H1 (cell line): ENCODE measurements around the gene PER2. TPM values are rescaled to one million over a fixed set of nuclear protein-coding genes. Genes with fewer than 3 reads are reported as not detected.

Source experiments
- CEBPB ChIP-seq: IDR thresholded peaks from 2 replicates; pipeline ENCODE4 v1.6.1; 2012; ENCODE audit warnings: low read depth, low read length
- CTBP2 ChIP-seq: IDR thresholded peaks from 2 replicates; pipeline ENCODE4 v1.7.0; 2011; ENCODE audit warnings: borderline replicate concordance, mild to moderate bottlenecking, moderate library complexity, mixed read lengths, low read length; ENCODE audit not compliant: insufficient read depth, insufficient read length
- KDM4A ChIP-seq: IDR thresholded peaks from one replicate; pipeline ENCODE4 v1.7.1; 2012; ENCODE audit warnings: low read depth, mild to moderate bottlenecking, moderate library complexity, low read length, inconsistent platforms; ENCODE audit not compliant: severe bottlenecking
- SIRT6 ChIP-seq: IDR thresholded peaks from one replicate; pipeline ENCODE4 v1.7.1; 2012; ENCODE audit warnings: low read length, inconsistent platforms
- SIX5 ChIP-seq: IDR thresholded peaks from 2 replicates; pipeline ENCODE4 v1.6.1; 2011; ENCODE audit warnings: mild to moderate bottlenecking, low read depth, low read length
- polyA plus RNA-seq, 7 experiments: library from polyadenylated mRNA; depleted of rRNA in 3 of 7; stranded (reverse) in 5 of 7; unstranded in 2 of 7; fragments of >200 nt in 5 of 7; fragments of 200-250 nt in 2 of 7; gene quantifications; 1 replicate in 5 of 7; 2 replicates in 1 of 7; 4 replicates in 1 of 7; pipeline versions ENCODE4 v1.2.1 to v1.2.3, GENCODE V29; 2011 to 2013; ENCODE audit warnings: missing spikeins in 2 of 7, mixed read lengths in 2 of 7
- total RNA-seq: library from RNA; stranded (reverse); fragmentation: NEBNext Ultra II Directional; extraction: Animal tissue kit (Norgen Biotek cat#: 25700); gene quantifications from 2 replicates; pipeline ENCODE4 v1.2.1, GENCODE V29; 2021
- TF ChIP-seq, protein P1 (sequence below): fragments of 300-600 bp; sonication (generic); IDR thresholded peaks from 2 replicates; pipeline ENCODE4 v1.7.1; 2012; ENCODE audit warnings: low read length, moderate library complexity, mild to moderate bottlenecking, inconsistent platforms; ENCODE audit not compliant: insufficient replicate concordance
- TF ChIP-seq, protein P2 (sequence below): IDR thresholded peaks from 2 replicates; pipeline ENCODE4 v1.6.1; 2012; ENCODE audit warnings: low read length, inconsistent platforms

PER2 gene
- total and polyA plus RNA-seq, 2 of the 8 experiments (the other 6 are each of a cell fraction or from before 2014, with no cell fraction given) = 0.91 to 5.5 TPM

DNA sequence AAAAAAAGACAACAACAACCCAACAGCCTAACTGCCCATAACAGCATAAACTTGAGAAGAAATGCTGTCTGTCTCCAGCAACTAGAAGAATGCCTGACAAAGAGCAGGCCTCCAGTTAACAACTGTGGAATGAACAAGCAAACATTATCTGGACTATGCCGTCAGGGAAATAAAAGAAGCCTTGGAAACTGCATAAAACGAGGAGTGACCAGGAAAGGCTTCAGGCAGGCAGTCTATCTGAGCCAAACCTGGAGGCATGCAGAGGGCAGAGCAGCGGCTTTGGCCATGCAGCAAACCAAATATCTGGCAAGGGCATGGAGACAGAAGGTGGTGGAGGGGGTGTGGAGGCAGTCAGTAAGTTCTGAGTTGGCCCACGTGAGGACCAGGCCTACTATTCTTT lies 59.7 kb downstream of the PER2 start (continued):
- TF ChIP-seq, protein P1, sequence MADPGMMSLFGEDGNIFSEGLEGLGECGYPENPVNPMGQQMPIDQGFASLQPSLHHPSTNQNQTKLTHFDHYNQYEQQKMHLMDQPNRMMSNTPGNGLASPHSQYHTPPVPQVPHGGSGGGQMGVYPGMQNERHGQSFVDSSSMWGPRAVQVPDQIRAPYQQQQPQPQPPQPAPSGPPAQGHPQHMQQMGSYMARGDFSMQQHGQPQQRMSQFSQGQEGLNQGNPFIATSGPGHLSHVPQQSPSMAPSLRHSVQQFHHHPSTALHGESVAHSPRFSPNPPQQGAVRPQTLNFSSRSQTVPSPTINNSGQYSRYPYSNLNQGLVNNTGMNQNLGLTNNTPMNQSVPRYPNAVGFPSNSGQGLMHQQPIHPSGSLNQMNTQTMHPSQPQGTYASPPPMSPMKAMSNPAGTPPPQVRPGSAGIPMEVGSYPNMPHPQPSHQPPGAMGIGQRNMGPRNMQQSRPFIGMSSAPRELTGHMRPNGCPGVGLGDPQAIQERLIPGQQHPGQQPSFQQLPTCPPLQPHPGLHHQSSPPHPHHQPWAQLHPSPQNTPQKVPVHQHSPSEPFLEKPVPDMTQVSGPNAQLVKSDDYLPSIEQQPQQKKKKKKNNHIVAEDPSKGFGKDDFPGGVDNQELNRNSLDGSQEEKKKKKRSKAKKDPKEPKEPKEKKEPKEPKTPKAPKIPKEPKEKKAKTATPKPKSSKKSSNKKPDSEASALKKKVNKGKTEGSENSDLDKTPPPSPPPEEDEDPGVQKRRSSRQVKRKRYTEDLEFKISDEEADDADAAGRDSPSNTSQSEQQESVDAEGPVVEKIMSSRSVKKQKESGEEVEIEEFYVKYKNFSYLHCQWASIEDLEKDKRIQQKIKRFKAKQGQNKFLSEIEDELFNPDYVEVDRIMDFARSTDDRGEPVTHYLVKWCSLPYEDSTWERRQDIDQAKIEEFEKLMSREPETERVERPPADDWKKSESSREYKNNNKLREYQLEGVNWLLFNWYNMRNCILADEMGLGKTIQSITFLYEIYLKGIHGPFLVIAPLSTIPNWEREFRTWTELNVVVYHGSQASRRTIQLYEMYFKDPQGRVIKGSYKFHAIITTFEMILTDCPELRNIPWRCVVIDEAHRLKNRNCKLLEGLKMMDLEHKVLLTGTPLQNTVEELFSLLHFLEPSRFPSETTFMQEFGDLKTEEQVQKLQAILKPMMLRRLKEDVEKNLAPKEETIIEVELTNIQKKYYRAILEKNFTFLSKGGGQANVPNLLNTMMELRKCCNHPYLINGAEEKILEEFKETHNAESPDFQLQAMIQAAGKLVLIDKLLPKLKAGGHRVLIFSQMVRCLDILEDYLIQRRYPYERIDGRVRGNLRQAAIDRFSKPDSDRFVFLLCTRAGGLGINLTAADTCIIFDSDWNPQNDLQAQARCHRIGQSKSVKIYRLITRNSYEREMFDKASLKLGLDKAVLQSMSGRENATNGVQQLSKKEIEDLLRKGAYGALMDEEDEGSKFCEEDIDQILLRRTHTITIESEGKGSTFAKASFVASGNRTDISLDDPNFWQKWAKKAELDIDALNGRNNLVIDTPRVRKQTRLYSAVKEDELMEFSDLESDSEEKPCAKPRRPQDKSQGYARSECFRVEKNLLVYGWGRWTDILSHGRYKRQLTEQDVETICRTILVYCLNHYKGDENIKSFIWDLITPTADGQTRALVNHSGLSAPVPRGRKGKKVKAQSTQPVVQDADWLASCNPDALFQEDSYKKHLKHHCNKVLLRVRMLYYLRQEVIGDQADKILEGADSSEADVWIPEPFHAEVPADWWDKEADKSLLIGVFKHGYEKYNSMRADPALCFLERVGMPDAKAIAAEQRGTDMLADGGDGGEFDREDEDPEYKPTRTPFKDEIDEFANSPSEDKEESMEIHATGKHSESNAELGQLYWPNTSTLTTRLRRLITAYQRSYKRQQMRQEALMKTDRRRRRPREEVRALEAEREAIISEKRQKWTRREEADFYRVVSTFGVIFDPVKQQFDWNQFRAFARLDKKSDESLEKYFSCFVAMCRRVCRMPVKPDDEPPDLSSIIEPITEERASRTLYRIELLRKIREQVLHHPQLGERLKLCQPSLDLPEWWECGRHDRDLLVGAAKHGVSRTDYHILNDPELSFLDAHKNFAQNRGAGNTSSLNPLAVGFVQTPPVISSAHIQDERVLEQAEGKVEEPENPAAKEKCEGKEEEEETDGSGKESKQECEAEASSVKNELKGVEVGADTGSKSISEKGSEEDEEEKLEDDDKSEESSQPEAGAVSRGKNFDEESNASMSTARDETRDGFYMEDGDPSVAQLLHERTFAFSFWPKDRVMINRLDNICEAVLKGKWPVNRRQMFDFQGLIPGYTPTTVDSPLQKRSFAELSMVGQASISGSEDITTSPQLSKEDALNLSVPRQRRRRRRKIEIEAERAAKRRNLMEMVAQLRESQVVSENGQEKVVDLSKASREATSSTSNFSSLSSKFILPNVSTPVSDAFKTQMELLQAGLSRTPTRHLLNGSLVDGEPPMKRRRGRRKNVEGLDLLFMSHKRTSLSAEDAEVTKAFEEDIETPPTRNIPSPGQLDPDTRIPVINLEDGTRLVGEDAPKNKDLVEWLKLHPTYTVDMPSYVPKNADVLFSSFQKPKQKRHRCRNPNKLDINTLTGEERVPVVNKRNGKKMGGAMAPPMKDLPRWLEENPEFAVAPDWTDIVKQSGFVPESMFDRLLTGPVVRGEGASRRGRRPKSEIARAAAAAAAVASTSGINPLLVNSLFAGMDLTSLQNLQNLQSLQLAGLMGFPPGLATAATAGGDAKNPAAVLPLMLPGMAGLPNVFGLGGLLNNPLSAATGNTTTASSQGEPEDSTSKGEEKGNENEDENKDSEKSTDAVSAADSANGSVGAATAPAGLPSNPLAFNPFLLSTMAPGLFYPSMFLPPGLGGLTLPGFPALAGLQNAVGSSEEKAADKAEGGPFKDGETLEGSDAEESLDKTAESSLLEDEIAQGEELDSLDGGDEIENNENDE = no peak
- TF ChIP-seq SIRT6 = no peak
- TF ChIP-seq, protein P2, sequence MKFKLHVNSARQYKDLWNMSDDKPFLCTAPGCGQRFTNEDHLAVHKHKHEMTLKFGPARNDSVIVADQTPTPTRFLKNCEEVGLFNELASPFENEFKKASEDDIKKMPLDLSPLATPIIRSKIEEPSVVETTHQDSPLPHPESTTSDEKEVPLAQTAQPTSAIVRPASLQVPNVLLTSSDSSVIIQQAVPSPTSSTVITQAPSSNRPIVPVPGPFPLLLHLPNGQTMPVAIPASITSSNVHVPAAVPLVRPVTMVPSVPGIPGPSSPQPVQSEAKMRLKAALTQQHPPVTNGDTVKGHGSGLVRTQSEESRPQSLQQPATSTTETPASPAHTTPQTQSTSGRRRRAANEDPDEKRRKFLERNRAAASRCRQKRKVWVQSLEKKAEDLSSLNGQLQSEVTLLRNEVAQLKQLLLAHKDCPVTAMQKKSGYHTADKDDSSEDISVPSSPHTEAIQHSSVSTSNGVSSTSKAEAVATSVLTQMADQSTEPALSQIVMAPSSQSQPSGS = no peak
- TF ChIP-seq CEBPB = no peak
- TF ChIP-seq SIX5 = no peak
- TF ChIP-seq CTBP2 = no peak
- TF ChIP-seq KDM4A = no peak
